GM21515 (cell line): ENCODE data around the gene SCNN1B.

ENCODE experiments used
- ATAC-seq: cut with Tn5 transposase; IDR thresholded peaks from one replicate; pipeline ENCODE4 v1.9.1; 2021; ENCODE audit not compliant: unreplicated experiment

The SCNN1B gene

DNA sequence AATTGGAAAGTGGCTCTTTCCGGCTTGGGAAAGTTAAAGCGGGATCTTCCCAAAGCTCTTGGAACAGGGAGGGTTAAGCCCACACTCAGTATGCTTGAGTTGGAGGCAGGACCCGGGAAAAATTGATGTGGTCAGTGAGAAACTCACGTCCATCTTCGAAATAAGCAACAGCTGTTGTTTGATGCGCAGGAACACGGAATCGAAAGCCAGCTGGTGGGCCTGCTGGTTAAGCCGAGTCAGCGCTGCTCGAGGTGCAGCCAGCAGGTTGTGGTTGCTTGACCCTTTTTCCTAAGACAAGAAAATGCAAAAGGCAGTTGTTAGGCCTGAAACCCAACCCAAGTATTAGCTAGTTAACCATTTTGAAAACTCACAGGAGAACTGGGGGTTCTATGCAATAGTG, 101.4 kb downstream of the SCNN1B start:
- no peak for ATAC-seq

DNA sequence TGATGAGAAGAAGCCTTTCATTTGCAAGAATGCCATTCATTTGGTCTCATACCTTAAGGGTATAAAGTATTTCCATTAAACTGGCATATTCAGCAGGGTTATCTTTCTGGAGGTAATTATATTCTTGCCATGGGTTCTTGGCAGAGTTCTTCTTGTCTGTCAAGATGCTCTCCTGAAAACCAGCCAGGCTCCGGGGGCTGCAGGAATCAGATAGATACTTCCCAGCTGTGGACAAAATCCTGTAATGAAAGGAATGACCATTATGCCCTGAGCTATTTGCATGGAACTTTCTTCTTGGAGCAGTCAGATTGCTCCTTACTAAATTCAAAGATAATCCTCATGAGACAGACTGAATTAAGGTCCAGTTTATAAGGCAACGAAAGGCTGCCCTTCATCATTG, 103.9 kb downstream of the SCNN1B start:
- no peak for ATAC-seq

DNA sequence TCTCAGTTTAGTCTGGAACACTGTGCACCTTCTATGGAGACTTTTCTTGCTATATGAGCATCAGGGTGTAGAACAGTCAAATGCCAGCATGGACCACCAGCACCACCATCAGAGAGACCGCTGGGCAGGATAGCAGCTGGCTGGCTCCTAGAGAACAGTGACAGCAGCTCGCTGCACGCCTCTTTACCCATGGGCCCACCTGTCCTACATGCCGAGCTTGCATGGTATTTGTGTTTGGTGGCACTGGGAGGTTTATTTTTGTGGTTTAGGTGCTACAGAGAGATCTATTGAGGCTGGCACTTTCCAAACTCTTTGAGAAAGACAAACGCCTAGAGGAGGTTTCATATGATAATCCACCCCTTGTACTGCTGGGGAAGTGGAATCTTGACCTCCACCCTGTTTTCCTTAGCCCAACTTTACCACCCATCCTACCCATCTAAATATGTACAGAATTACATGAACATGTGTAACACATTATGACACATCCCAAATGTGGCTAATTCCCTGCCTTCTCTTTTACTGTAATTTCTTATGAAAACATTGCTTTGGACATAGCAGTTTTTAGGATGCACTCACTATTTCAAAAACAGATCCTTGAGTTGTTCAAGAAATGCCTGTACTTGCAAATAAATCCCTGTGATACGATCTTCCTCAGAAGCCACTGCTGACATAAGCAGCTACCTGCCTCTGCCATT, 104.6 kb downstream of the SCNN1B start:
- ATAC-seq, result no peak

DNA sequence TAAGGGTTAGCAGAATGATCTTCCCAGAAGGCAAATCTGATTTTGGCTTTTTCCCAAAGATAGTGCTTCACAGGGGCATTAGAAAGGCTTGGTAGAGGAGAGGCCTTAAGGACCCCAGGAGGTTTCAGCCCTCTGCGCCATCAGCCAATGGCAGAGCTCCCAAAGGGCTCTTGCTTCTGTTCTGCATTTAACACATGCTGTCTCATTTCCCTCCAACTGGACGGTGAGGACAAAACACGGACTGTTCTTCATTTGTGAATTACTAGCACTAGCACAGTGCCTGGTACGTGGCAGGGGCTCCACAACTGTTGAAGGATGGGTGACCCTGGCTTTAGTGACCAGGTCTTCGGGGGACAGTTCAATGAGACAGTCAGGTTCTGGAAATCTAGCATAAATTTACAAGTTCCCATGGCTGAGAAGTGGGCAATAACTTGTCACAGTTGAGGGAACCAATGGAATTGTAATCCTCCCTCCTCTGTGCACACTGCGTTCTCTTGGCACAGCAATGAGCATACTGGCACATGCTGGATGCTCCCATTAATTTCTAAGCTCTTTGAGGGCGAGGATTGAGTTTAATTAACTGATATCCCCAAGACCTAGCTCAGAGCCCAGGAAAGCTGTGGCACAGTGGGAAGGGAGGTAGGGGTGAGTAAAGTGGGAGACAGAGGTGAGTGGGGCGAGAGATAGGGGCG, 105.5 kb downstream of the SCNN1B start:
- no peak for ATAC-seq

DNA sequence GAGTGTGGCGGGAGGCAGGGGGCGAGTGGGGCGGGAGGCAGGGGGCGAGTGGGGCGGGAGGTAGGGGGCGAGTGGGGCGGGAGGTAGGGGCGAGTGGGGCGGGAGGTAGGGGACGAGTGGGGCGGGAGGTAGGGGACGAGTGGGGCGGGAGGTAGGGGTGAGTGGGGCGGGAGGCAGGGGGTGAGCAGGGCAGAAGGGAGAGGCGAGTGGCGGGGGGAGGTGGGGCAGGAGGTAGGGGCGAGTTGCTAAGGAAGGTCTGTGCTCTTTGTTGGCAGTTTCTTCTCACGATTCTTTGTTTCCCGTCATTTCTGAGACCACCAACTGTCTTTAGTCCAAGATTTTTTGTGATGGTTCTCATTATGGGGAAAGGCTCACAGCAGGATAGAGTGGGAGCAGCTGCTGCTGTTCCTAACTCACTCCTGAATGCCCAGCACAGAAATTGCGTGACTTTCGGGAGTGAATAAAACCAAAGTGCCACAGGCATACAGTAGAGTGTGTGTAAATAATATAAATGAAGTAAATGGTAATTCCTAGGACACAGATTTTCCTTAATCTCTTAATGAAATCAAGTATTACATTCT, 106.2 kb downstream of the SCNN1B start:
- no peak for ATAC-seq

DNA sequence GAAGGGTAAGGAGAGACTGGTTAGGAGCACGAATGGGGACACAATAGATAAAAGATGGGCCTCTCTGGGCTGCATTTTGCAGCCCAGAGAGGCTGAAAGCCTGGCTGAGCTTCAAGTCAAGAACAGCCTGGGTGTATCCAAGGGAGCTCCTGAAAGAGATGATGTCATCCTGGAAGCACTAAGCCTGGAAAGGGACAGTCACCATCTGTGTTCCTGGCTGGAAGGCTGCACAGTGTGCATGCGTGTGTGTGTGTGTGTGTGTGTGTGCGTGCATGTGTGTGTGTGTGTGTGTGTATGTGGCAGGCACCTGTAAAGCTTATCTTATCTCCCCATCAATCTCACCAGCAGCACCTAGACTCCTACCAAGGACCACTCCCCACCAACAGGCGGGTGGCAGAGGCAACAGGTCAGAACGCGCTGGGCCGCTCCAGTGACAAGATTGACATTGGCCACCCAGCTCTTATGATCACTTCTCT, 106.8 kb downstream of the SCNN1B start:
- no peak for ATAC-seq

DNA sequence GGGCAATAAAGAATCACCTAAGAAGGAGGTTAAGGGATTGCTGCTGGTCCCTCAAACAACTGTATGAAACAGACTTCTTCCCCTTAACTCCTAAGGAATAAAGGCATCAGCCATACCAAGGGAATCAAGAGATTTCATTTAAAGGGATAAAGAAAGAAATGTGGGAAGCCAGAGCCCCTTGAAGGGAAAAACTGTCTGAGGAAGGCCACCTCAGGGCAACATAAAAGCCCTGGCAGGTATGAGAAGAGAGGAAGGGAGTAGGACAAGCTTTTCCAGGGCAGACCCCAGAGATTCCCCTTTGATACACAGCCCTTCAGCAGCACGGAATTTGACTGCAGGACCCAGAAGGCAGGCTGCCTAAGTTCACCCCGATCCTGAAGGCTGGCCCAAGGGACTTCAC, 107.4 kb downstream of the SCNN1B start:
- ATAC-seq, result no peak

DNA sequence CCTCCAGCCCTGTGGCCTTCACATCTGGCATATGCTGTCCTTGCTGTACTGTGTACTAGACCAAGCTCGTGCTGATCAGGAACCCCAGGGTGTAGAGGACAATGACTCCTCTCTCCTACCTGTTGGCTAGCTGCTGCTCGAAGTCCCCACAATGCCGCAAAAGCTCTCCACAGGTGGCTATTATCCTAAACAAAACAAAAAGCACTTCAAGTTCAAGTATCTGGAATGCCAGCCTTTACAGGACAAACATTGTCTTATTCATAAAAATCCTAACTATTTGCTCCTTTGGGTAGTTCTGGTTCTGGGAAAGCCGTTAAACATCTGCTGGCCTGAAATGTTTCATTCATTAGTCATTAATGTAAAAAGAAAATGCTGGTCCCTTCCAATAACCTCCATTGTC, 108.1 kb downstream of the SCNN1B start:
- no peak for ATAC-seq

DNA sequence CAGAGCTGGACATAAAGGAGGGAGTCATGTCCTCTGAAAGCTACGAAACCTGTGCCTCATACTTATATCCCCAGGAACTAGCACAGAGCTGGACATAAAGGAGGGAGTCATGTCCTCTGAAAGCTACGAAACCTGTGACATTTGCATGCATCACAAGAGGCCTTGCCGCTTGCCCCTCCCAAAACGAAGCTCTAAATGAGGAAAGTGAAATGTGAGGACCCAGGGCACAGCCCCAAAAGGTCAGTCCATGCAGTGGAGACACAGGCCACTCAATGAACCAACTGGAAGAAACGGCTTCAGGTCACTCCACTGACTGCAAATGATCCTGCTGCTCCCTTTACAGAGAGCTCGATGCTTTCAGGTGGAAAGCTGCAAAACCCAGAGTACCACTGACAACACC, 112.6 kb downstream of the SCNN1B start:
- no peak for ATAC-seq

DNA sequence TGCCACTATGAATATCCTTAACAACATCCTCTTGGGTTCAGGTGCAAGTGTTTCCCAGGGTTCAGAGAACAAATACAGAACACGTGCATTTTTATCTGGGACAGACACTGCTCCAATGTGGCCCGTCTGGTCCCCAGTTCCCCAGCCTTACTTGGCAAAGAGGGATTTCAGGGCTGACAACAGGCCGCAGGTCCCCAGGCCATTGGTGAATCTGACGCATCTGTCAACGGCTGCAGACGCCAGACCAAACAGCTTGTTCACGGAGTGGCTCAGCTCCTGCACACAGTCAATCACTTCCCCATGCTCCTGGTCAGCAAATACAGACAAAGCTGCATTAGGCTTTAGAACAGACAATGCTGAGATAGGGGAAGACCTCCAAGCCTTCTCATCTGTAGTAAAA, 114.7 kb downstream of the SCNN1B start:
- ATAC-seq, result no peak

DNA sequence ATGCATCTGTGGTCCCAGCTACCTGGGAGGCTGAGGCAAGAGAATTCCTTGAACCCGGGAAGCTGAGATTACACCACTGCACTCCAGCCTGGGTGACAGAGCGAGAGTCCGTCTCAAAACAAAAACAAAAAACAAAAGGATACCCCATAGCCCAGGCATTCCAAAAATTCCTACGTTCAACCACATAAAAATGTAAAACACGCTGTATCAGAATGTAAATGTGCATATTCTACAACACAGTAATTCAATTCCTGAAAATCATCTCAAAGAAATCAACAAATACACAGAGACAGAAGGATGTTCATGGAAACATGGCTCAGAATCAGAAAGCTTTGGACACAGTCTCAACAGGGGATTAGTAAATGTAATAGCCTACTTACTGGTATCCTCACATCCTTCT, 117.9 kb downstream of the SCNN1B start:
- ATAC-seq, result no peak

DNA sequence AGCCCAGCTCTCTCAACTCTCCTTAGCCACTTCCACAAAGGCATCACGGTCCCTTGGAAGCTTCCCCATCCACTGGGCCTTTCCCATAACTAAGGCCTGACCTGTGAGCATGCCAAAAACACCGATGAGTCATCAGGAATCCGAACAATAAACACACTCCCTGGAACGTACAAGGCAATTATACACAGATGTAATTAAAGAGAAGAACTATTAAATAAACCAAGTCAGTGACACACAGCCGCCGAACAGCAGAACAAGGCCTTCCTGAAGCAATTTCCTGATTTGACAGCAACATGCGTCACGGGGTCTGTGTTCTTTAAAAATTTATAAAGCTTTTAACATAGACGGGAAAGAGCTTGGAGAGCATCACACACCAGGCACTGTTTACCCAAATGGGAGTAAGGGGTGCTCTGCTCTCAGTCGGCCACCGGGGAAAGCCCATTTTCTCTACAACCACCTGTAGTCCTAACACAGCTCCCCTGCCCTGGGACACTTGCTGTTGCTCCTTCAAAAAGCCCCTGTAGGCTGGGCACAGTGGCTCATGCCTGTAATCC, 121.5 kb downstream of the SCNN1B start:
- no peak for ATAC-seq

DNA sequence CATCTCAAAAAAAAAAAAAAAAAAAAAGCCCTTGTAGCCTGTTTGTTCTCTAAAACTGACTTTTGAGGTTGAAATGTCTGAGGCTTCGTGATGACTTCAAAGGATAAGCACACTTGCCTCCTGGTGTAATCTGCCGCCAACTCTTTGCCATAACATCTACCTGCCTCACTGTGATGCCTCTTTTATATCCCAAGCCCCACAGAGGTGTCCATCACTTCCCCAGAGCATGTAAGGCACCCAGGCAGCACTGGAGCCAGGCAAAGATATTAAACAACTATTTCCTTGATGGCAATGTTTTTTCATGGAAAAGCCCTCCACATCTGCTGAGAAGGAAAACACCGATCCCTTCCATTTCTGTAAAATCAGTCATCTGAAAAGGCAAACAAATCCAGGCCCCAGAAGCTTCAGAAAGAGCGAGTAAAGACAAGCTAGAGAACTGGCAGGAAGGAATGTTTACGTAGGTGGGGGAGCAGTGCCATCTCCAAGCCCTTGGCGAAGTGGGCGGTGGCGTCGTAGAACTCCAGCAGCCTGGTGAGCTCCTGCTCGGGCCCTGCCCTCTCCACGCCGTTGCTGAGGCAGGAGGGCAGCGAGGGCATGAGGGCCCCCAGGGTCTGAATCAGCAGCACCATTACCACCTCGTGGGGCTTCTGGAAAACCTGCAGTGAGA, 122.3 kb downstream of the SCNN1B start:
- no peak for ATAC-seq

DNA sequence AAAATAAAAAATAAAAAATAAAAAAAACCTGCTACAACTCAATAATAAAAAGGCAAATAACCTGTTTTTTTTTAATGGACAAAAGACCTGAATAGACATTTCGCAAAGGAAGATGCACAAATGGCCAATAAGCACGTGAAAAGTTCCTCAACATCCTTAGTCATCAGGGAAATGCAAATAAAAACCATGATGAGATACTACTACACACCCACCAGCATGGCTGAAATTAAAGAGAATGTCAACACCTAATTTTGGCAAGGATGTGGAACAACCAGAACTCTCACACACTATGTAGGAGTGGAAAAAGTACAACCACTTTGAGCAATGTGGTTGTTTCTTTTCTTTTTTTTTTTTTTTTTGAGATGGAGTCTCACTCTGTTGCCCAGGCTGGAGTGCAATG, 126.2 kb downstream of the SCNN1B start:
- ATAC-seq, result no peak
